Ovary (tissue), 9 donors: ENCODE measurements around the gene PALD1. TPM values are rescaled to one million over a fixed set of nuclear protein-coding genes. Genes with fewer than 3 reads are reported as not detected.

Experiments
- DNase-seq, 5 donors: peaks; one replicate each; pipeline ENCODE4 v3.0.0-alpha.2; 2019 to 2020
- H3K27ac ChIP-seq, 2 donors: fragments of 200-600 bp; one replicate each; pipeline versions ENCODE4 v1.5.1 to v1.8.0; 2019 to 2022
- H3K27me3 ChIP-seq: fragments of 200-600 bp; one replicate; pipeline ENCODE4 v1.8.0; 2022
- H3K36me3 ChIP-seq: fragments of 200-600 bp; sonication (generic); one replicate; pipeline ENCODE4 v1.5.1; 2019
- H3K4me1 ChIP-seq: one replicate; pipeline ENCODE4 v1.8.1; 2013; ENCODE audit warnings: mild to moderate bottlenecking, moderate library complexity; ENCODE audit not compliant: insufficient read depth
- H3K4me3 ChIP-seq: fragments of 200-600 bp; sonication (generic); one replicate; pipeline ENCODE4 v1.5.1; 2017
- H3K9me3 ChIP-seq, 2 donors: fragments of 200-600 bp in 1 of 2; sonication (generic) in 1 of 2; one replicate each; pipeline versions ENCODE4 v1.5.1 to v1.8.1; 2013 to 2019; ENCODE audit warnings: mild to moderate bottlenecking in 1 of 2, moderate library complexity in 1 of 2
- EP300 ChIP-seq: sonication (generic); formaldehyde crosslinking; IDR thresholded peaks from one replicate; pipeline ENCODE4 v1.6.1; 2017; ENCODE audit warnings: antibody characterized with exemption
- POLR2A ChIP-seq: fragments of 450-650 bp; IDR thresholded peaks from one replicate; pipeline ENCODE4 v1.6.1; 2017; ENCODE audit warnings: antibody characterized with exemption, mild to moderate bottlenecking, moderate library complexity
- WGBS, 3 donors: extraction: QIAGEN DNeasy Blood & Tissue Kit in 1 of 3; methylation state at CpG; one replicate each; pipeline versions ENCODE4 v1.1.5 to v1.1.7; 2013 to 2017; 5-methylcytosine and 5-hydroxymethylcytosine counted together
- intact Hi-C, 4 donors: fragments of 100-400 bp; cut with DNase I; formaldehyde crosslinking; loops; one replicate each; pipeline versions ENCODE4 v1.11.0 to v1.15.1; 2022 to 2023
- polyA plus RNA-seq, 2 donors: library from polyadenylated mRNA; stranded (reverse); fragments of 200-250 nt in 1 of 2; fragments of 350-450 nt in 1 of 2; fragmentation: Illumina TruSeq in 1 of 2; extraction: RNeasy Lipid Tissue Mini Kit (QIAGEN cat#74804) in 1 of 2; gene quantifications; one replicate each; pipeline ENCODE4 v1.2.3, GENCODE V29; 2013 to 2014
- total RNA-seq, 7 donors: library from RNA; depleted of rRNA in 2 of 7; stranded (reverse); fragments of >200 nt in 2 of 7; fragmentation: NEBNext Ultra II Directional in 3 of 7; extraction: Animal tissue kit (Norgen Biotek cat#: 25700) in 3 of 7; gene quantifications; one replicate each; pipeline versions ENCODE4 v1.1.0 to v1.2.4, GENCODE V29; 2016 to 2023
- TF ChIP-seq, protein P1 (sequence below), 3 donors: fragments of 450-650 bp in 2 of 3; fragments of 200-600 bp in 1 of 3; IDR thresholded peaks; one replicate each; pipeline versions ENCODE4 v1.5.1 to v1.8.0; 2016 to 2022; ENCODE audit warnings: antibody characterized with exemption in 3 of 3, mild to moderate bottlenecking in 1 of 3
- donor health status: DM: no; HTN: no; CAD: no; lungs with moderate emphysema.
- donor health status: DM: no; HTN: no; CAD: no.
- donor health status: Bipolar disorder and iron deficiency.
- donor health status: DM: yes; HTN: yes; CAD: no.
- donor health status: DM: no; HTN: no; CAD: no.
- donor health status: DM: yes; HTN: yes; CAD: no.

PALD1 gene
- total and polyA plus RNA-seq, 9 donors: 2.2 to 10.5 (median 6.8) TPM

DNA sequence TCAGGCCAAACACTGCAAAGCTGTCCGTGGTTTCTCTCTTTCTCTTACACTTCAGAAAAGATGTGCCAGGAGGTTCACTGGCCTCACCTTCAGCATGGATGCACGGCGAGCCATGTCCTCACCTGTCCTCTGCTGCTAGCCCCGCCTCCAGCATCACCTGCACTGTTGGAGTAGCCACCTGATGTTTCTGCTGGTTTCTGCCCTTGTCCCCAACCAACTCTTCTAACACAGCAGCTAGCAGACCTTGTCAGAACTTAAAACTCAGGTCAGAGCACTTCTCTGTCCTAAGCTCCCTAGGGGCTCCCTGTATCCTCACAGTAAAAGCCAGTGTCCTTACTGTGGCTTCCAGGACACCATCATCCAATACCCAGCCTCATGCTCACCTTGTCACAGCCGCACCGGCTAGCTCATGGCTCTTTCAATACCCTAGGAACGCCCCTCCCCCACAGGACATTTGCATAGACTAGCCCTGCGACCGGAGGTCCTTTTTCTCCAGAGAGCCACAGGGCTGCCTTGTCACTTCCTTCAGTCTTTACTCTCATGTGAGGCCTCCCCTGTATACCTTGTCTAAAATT lies 15.2 kb downstream of the PALD1 start:
- TF ChIP-seq, protein P1, sequence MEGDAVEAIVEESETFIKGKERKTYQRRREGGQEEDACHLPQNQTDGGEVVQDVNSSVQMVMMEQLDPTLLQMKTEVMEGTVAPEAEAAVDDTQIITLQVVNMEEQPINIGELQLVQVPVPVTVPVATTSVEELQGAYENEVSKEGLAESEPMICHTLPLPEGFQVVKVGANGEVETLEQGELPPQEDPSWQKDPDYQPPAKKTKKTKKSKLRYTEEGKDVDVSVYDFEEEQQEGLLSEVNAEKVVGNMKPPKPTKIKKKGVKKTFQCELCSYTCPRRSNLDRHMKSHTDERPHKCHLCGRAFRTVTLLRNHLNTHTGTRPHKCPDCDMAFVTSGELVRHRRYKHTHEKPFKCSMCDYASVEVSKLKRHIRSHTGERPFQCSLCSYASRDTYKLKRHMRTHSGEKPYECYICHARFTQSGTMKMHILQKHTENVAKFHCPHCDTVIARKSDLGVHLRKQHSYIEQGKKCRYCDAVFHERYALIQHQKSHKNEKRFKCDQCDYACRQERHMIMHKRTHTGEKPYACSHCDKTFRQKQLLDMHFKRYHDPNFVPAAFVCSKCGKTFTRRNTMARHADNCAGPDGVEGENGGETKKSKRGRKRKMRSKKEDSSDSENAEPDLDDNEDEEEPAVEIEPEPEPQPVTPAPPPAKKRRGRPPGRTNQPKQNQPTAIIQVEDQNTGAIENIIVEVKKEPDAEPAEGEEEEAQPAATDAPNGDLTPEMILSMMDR (IDR thresholded peaks at IDR 0.05): no peak
- no peak for TF ChIP-seq EP300
- TF ChIP-seq POLR2A: no peak
- Histone ChIP-seq H3K36me3 (no peaks in the 10 kb centered on the region), H3K9me3 (no peaks in the 10 kb centered on the region), H3K27me3 (no peaks in the 10 kb centered on the region), H3K4me3 (no peak overlapping the region), H3K27ac (no peak overlapping the region), H3K4me1 (peaks cover 6% of the 10 kb centered on the region)
- 84% methylated on average over 9 of the region's 9 CpGs for WGBS, 3 donors
- intact Hi-C loops: no loop called here
- no peak for DNase-seq

DNA sequence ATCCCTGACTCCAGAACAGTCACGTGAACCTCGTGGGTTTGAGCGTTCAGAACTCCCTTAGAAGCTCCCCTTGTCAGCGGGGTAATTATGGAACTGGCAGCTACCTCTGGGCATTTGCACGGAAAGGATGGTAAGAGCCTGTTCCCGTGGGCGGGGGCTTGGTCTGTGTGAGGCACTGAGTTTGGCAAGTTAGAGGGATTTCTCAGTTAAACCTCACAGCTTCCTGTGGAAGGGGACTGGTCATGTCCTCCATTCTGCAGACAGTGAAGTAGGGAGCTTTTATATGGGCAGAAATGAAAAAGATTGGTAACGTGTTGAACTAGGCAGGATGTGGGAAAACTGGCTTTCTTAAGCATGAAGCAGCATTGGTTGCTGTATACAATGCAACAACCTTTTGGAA lies 16.0 kb downstream of the PALD1 start:
- H3K4me1 ChIP-seq: peaks cover 10% of the 10 kb centered on the region
- H3K27ac ChIP-seq: no peak overlapping the region
- WGBS, 3 donors: 67 to 75% (median 73%) methylated on average over 8 of the region's 8 CpGs
- H3K4me3 ChIP-seq: no peak overlapping the region
- H3K9me3 ChIP-seq: no peaks in the 10 kb centered on the region
- H3K36me3 ChIP-seq: no peaks in the 10 kb centered on the region
- H3K27me3 ChIP-seq: no peaks in the 10 kb centered on the region
- TF ChIP-seq, protein P1 (IDR thresholded peaks at IDR 0.05): no peak
- TF ChIP-seq EP300: no peak
- no peak for TF ChIP-seq POLR2A
- intact Hi-C loops: no loop called here
- no peak for DNase-seq

DNA sequence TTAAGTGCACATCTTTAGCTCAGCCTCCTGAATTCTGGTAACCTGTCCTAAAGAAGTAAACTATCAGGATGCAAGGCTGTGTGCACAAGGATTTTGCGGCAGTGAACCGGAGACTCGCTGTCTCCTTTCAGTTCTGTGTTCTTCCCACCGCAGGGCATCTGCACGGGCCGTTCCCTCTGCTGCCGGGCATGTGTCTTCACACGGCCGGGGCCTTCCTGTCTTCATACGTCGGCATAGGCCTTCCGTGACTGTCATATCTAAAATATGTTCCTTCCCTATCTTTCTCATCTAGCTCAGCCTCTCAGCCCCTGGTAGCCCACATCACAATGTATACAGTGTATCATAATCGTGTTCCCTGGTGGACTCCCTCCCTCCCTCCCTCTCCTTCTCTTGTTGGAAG lies 16.4 kb downstream of the PALD1 start:
- intact Hi-C loops: no loop called here
- no peak for DNase-seq
- H3K27ac ChIP-seq: no peak overlapping the region
- H3K36me3 ChIP-seq: no peaks in the 10 kb centered on the region
- no peak overlapping the region for H3K4me3 ChIP-seq
- H3K27me3 ChIP-seq: no peaks in the 10 kb centered on the region
- peaks cover 10% of the 10 kb centered on the region for H3K4me1 ChIP-seq
- no peaks in the 10 kb centered on the region for H3K9me3 ChIP-seq
- TF ChIP-seq POLR2A (no peak), EP300 (no peak)
- TF ChIP-seq, protein P1 (IDR thresholded peaks at IDR 0.05): no peak
- 86 to 89% (median 87%) methylated on average over 13 of the region's 13 CpGs for WGBS, 3 donors

DNA sequence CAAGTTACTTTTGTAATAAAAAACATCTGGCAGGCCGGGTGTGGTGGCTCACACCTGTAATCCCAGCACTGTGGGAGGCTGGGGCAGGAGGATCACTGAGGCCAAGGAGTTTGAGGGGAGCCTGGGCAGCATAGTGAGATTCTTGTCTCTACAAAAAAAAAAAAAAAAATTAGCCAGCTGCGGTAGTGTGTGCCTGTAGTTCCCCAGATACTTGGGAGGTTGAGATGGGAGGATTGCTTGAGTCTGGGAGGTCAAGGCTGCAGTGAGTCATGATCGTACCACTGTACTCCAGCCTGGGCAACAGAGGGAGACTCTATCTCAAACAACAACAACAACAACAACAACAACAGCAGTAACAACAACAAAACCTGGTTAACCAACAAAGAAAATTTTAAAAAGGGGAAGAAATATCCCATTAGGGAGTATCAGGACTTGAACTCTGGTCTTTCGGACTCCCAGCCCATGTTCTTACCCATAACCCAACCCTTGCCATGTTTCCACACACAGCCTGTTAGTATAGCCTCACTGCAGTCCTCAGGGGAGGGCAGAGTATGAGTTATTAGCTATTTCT lies 17.2 kb downstream of the PALD1 start:
- intact Hi-C loops: no loop called here
- H3K4me1 ChIP-seq: peaks cover 12% of the 10 kb centered on the region
- no peak for DNase-seq
- TF ChIP-seq, protein P1 (IDR thresholded peaks at IDR 0.05): no peak
- no peak for TF ChIP-seq POLR2A
- no peak for TF ChIP-seq EP300
- H3K27me3 ChIP-seq: no peaks in the 10 kb centered on the region
- no peak overlapping the region for H3K27ac ChIP-seq
- H3K4me3 ChIP-seq: no peak overlapping the region
- H3K9me3 ChIP-seq: no peaks in the 10 kb centered on the region
- WGBS, 3 donors: 67 to 80% (median 70%) methylated on average over 4 of the region's 4 CpGs
- no peaks in the 10 kb centered on the region for H3K36me3 ChIP-seq
